ENCODE data around the gene OPCML. TPM values are rescaled to one million over a fixed set of nuclear protein-coding genes. Genes with fewer than 3 reads are reported as not detected.

Gene OPCML
- total RNA-seq, 1 experiment from 2014 or later, result not detected

DNA sequence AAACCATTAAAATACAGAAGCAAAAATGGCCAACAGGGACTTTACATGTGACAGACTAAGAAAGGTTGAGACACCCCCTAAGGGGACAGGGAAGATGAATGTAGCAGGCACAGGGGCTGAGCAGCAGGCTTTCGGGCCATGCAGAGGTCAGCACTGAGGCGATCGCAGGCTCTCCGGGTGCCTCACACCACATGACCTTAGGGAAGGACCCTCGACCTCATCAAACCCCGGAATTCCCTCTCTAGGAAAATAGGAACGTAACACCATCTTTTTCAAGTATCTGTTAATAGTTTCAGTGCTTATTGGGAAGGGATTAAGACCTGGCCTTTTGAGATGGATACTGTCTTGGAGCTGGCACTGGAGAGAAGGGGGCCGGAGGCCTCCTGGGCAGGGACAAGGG is 27.4 kb downstream of the OPCML start:
- H3K36me3 ChIP-seq (ENCODE audit: low read depth, low read length), result no peaks in the 10 kb centered on the region
- no peaks in the 10 kb centered on the region for H3K27me3 ChIP-seq (ENCODE audit: low read length)
- no peak overlapping the region for H2AFZ ChIP-seq (ENCODE audit: low read length)
- DNase-seq, result no peak
- H3K4me2 ChIP-seq (ENCODE audit: low read length), result no peak overlapping the region
- ChIA-PET CTCF (no interaction called here), POLR2A (ENCODE audit: unreplicated experiment) (no interaction called here)
- H3F3A ChIP-seq (ENCODE audit: low read length, unreplicated experiment), result no peaks in the 10 kb centered on the region
- H3K9ac ChIP-seq (ENCODE audit: low read length), result no peak overlapping the region
- peaks cover 14% of the 10 kb centered on the region; the same call in 1 of the 2 replicates for H3K9me3 ChIP-seq (ENCODE audit: low read length)
- no peaks in the 10 kb centered on the region for H3K79me2 ChIP-seq (ENCODE audit: low read length)
- ATAC-seq, result no peak
- TF ChIP-seq EZH2phosphoT487 (IDR thresholded peaks at IDR 0.05; ENCODE audit: borderline replicate concordance, low read length) (no peak), EZH2 (IDR thresholded peaks at IDR 0.05; ENCODE audit: low read length, unreplicated experiment) (no peak)
- TF ChIP-seq, protein P1, sequence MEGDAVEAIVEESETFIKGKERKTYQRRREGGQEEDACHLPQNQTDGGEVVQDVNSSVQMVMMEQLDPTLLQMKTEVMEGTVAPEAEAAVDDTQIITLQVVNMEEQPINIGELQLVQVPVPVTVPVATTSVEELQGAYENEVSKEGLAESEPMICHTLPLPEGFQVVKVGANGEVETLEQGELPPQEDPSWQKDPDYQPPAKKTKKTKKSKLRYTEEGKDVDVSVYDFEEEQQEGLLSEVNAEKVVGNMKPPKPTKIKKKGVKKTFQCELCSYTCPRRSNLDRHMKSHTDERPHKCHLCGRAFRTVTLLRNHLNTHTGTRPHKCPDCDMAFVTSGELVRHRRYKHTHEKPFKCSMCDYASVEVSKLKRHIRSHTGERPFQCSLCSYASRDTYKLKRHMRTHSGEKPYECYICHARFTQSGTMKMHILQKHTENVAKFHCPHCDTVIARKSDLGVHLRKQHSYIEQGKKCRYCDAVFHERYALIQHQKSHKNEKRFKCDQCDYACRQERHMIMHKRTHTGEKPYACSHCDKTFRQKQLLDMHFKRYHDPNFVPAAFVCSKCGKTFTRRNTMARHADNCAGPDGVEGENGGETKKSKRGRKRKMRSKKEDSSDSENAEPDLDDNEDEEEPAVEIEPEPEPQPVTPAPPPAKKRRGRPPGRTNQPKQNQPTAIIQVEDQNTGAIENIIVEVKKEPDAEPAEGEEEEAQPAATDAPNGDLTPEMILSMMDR (conservative IDR thresholded peaks at IDR 0.05; ENCODE audit: low read depth, low read length), result no peak
- no peaks in the 10 kb centered on the region for H3K4me1 ChIP-seq (ENCODE audit: insufficient read depth, low read length)
- intact Hi-C loops (cut with micrococcal nuclease), result no loop called here
- H3K4me3 ChIP-seq (ENCODE audit: low read length), result no peak overlapping the region
- no peak overlapping the region for H3K27ac ChIP-seq (ENCODE audit: low read length)
- no TSS peak for BruUV-seq (replicated peaks)
- no peaks in the 10 kb centered on the region for H4K20me1 ChIP-seq (ENCODE audit: low read length)
- no peaks in the 10 kb centered on the region for H3K9me2 ChIP-seq (replicated peaks; ENCODE audit: low read length)

DNA sequence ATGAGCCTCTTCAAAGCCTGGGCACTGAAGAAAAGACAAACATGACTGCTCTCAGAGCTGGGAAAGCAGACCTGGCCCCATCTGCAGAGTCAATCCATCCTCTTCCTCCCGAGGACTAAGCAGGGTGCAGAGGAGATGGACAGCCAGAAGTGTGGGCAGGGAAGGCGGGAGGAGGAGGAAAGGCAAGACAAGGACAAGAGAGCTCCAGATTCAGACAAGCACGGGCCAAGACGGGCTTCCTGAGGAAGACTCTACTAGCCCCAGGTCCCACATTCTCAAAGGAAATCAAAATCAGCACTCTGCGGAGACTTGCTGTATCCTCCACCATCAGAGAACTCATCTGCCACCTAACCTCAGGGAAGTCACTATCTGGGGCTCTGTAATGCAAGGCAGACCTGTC is 28.5 kb downstream of the OPCML start:
- no peak overlapping the region for H3K27ac ChIP-seq (ENCODE audit: low read length)
- H3K9me3 ChIP-seq (ENCODE audit: low read length), result peaks cover 17% of the 10 kb centered on the region; the same call in 1 of the 2 replicates
- POLR2A ChIA-PET (ENCODE audit: unreplicated experiment), result no interaction called here
- H2AFZ ChIP-seq (ENCODE audit: low read length), result no peak overlapping the region
- H3K9me2 ChIP-seq (replicated peaks; ENCODE audit: low read length), result no peaks in the 10 kb centered on the region
- no peaks in the 10 kb centered on the region for H3K27me3 ChIP-seq (ENCODE audit: low read length)
- no peak overlapping the region for H3K9ac ChIP-seq (ENCODE audit: low read length)
- H3K4me1 ChIP-seq (ENCODE audit: insufficient read depth, low read length), result no peaks in the 10 kb centered on the region
- H3K4me3 ChIP-seq (ENCODE audit: low read length), result no peak overlapping the region
- CTCF ChIA-PET, result no interaction called here
- H4K20me1 ChIP-seq (ENCODE audit: low read length), result no peaks in the 10 kb centered on the region
- intact Hi-C loops (cut with micrococcal nuclease), result no loop called here
- H3F3A ChIP-seq (ENCODE audit: low read length, unreplicated experiment), result no peaks in the 10 kb centered on the region
- H3K4me2 ChIP-seq (ENCODE audit: low read length), result no peak overlapping the region
- DNase-seq (no peak), ATAC-seq (no peak)
- BruUV-seq (replicated peaks), result no TSS peak
- no peaks in the 10 kb centered on the region for H3K36me3 ChIP-seq (ENCODE audit: low read depth, low read length)
- no peaks in the 10 kb centered on the region for H3K79me2 ChIP-seq (ENCODE audit: low read length)
- TF ChIP-seq, protein P1 (conservative IDR thresholded peaks at IDR 0.05; ENCODE audit: low read depth, low read length), result no peak
- TF ChIP-seq EZH2phosphoT487 (IDR thresholded peaks at IDR 0.05; ENCODE audit: borderline replicate concordance, low read length), result no peak
- TF ChIP-seq EZH2 (IDR thresholded peaks at IDR 0.05; ENCODE audit: low read length, unreplicated experiment), result no peak

DNA sequence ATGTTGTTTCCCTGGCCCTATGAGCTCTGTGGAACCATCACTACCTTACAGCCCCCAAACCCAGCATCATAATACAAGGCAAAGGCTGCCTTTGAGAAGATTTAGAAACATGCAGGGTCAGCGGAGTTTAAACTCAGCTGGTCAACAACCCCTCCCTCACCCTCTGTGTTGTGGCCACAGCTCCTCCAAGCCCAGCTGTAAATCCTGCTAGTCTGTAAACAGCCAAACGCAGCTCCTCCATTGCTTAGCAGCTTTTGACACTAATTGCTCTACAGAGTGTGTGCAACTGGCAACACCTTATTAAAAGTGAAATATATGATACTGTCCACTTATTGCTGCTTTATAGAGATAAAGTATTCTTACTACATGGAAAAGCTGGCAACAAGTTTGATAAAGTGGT is 29.1 kb downstream of the OPCML start:
- no peak overlapping the region for H3K27ac ChIP-seq (ENCODE audit: low read length)
- ATAC-seq (no peak), DNase-seq (no peak)
- no peaks in the 10 kb centered on the region for H3F3A ChIP-seq (ENCODE audit: low read length, unreplicated experiment)
- POLR2A ChIA-PET (ENCODE audit: unreplicated experiment), result no interaction called here
- H3K9me3 ChIP-seq (ENCODE audit: low read length), result peaks cover 15% of the 10 kb centered on the region; the same call in 1 of the 2 replicates
- no TSS peak for BruUV-seq (replicated peaks)
- no peaks in the 10 kb centered on the region for H3K9me2 ChIP-seq (replicated peaks; ENCODE audit: low read length)
- no peak overlapping the region for H3K4me2 ChIP-seq (ENCODE audit: low read length)
- CTCF ChIA-PET, result no interaction called here
- H3K36me3 ChIP-seq (ENCODE audit: low read depth, low read length), result no peaks in the 10 kb centered on the region
- no peaks in the 10 kb centered on the region for H4K20me1 ChIP-seq (ENCODE audit: low read length)
- no peaks in the 10 kb centered on the region for H3K27me3 ChIP-seq (ENCODE audit: low read length)
- TF ChIP-seq, protein P1 (conservative IDR thresholded peaks at IDR 0.05; ENCODE audit: low read depth, low read length), result no peak
- no peak for TF ChIP-seq EZH2 (IDR thresholded peaks at IDR 0.05; ENCODE audit: low read length, unreplicated experiment)
- no peak for TF ChIP-seq EZH2phosphoT487 (IDR thresholded peaks at IDR 0.05; ENCODE audit: borderline replicate concordance, low read length)
- intact Hi-C loops (cut with micrococcal nuclease), result no loop called here
- H2AFZ ChIP-seq (ENCODE audit: low read length), result no peak overlapping the region
- H3K4me3 ChIP-seq (ENCODE audit: low read length), result no peak overlapping the region
- H3K9ac ChIP-seq (ENCODE audit: low read length), result no peak overlapping the region
- no peaks in the 10 kb centered on the region for H3K4me1 ChIP-seq (ENCODE audit: insufficient read depth, low read length)
- no peaks in the 10 kb centered on the region for H3K79me2 ChIP-seq (ENCODE audit: low read length)

Measured in PC-3 (cell line).